Measurements from ENCODE around the gene C19orf25. TPM values are rescaled to one million over a fixed set of nuclear protein-coding genes. Genes with fewer than 3 reads are reported as not detected.

Gene C19orf25
- total and polyA plus RNA-seq, 7 donors, result 8.1 to 45.0 (median 19.9) TPM

DNA sequence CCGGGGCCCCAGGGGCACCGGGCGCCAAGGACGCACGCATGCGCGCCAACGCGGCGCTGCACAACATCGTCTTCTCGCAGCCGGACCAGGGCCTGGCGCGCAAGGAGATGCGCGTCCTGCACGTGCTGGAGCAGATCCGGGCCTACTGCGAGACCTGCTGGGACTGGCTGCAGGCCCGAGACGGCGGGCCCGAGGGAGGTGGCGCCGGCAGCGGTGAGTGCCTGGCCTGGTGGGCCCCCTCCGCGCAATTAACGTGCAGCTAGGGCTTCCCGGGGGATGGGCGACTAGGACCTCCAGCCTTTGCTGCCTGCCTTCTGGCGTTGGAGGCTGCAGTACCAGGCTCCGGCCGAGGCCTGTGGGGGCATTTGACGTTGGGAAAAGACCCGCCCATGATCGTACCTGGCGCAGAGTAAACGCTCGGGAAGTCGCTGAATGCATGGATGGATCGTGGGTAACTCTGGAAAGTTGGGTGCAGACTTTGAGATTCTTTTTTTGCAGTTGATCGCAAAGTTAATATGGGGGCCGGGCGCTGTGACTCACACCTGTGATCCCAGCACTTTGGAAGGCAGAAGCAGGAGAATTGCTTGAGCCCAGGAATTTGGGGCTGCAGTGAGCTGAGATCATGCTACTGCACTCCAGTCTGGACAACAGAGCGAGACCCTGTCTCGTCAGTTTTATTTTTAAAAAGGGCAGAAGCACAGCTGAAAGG lies 21.8 kb downstream of the C19orf25 start:
- no peaks in the 10 kb centered on the region for H3K9me3 ChIP-seq
- H3K4me3 ChIP-seq, result no peak overlapping the region
- no peaks in the 10 kb centered on the region for H3K4me1 ChIP-seq
- peak in 1 of 2 donors; percentile 44 for DNase-seq
- TF ChIP-seq, protein P1, sequence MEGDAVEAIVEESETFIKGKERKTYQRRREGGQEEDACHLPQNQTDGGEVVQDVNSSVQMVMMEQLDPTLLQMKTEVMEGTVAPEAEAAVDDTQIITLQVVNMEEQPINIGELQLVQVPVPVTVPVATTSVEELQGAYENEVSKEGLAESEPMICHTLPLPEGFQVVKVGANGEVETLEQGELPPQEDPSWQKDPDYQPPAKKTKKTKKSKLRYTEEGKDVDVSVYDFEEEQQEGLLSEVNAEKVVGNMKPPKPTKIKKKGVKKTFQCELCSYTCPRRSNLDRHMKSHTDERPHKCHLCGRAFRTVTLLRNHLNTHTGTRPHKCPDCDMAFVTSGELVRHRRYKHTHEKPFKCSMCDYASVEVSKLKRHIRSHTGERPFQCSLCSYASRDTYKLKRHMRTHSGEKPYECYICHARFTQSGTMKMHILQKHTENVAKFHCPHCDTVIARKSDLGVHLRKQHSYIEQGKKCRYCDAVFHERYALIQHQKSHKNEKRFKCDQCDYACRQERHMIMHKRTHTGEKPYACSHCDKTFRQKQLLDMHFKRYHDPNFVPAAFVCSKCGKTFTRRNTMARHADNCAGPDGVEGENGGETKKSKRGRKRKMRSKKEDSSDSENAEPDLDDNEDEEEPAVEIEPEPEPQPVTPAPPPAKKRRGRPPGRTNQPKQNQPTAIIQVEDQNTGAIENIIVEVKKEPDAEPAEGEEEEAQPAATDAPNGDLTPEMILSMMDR (IDR thresholded peaks at IDR 0.05), result no peak
- peaks cover 0 to 63% (median 39%) of the 10 kb centered on the region in 3 donors for H3K27me3 ChIP-seq (ENCODE audit: insufficient read depth in 3 of 3, low read length in 2 of 3)
- ATAC-seq, result peak in 1 of 4 donors; percentile 11
- H3K27ac ChIP-seq, result no peak overlapping the region
- WGBS, 3 donors, result 10 to 18% (median 15%) methylated on average over 45 to 48 of the region's 48 CpGs
- no peaks in the 10 kb centered on the region for H3K36me3 ChIP-seq (ENCODE audit: insufficient read depth in 1 of 2, low read depth in 1 of 2)
- intact Hi-C loops (cut with DNase I), result no loop called here

DNA sequence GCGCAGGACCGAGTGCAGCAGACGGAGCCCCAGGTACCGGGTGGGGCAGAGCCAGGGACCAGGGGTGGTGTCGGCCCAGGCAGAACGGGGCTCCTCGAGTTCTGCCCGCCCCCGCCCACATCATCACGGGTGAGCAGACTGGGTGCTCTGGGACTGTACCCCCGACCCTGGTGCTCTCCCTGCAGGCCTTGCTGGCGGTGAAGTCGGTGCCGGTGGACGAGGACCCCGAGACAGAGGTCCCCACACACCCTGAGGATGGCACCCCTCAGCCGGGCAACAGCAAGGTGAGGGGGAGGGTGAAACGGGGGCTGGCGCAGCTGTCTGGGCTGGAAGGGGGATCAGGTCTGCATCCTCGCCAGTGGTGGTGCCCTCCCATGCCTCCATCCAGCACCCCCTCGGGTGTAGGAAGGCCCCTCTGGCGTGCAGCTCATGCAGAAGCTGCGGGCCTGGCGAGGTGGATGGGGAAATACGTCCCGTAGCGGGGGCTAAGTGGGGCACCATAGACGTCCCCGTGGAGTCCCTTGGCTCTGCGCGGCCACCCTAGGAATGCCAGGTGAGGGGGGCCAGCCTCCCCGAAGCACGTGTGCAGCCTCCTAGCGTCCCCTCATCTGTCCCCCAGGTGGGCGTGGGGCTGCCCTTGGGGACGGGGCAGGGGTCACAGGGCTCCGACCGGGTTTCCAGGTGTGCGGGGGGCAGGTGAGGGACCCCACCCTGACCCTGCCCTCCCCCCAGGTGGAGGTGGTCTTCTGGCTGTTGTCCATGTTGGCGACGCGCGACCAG lies 22.7 kb downstream of the C19orf25 start:
- intact Hi-C loops (cut with DNase I), result no loop called here
- no peaks in the 10 kb centered on the region for H3K4me1 ChIP-seq
- 15 to 35% (median 19%) methylated on average over 29 to 43 of the region's 43 CpGs for WGBS, 3 donors
- H3K36me3 ChIP-seq (ENCODE audit: insufficient read depth in 1 of 2, low read depth in 1 of 2), result no peaks in the 10 kb centered on the region
- no peak overlapping the region for H3K27ac ChIP-seq
- TF ChIP-seq, protein P1 (IDR thresholded peaks at IDR 0.05), result no peak
- H3K4me3 ChIP-seq, result no peak overlapping the region
- no peaks in the 10 kb centered on the region for H3K9me3 ChIP-seq
- DNase-seq (peak in 1 of 2 donors; percentile 48), ATAC-seq (peak in 2 of 4 donors; percentile 7 to 10)
- H3K27me3 ChIP-seq (ENCODE audit: insufficient read depth in 3 of 3, low read length in 2 of 3), result peaks cover 0 to 70% (median 47%) of the 10 kb centered on the region in 3 donors

DNA sequence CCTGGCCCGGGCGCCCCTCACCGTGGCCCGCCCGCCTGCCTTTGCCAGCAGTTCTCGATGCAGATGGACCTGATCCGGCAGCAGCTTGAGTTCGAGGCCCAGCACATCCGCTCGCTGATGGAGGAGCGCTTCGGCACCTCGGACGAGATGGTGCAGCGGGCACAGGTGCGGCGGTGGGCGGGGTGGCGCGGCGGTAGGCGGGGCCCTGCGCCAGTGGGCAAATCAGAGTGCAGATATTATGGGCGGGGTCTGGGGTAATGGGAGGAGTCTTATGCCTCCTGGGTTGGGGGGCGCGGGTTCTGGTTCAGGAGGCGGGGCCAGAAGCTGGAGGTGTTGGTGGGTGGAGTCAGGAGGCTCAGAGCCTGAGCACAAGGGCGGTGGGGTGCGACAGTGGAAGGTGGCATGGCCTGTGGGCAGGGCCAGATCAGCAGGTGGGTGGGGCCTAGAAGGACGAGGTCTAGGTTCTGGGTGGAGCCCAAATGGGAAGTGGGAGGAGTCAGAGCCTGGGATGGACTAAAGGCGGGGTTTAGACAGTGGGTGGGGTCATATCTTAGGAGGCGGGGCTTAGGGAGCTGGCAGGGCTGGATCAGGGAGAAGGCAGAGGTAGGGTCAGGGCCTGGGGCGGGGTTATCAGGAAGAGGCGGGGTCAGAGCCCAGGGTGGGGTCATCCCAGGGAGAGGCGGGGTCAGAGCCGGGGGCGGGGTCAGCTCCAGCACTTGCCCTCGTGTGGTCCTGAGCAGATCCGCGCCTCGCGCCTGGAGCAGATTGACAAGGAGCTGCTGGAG lies 23.5 kb downstream of the C19orf25 start:
- Histone ChIP-seq H3K4me3 (no peak overlapping the region), H3K4me1 (no peaks in the 10 kb centered on the region), H3K36me3 (ENCODE audit: insufficient read depth in 1 of 2, low read depth in 1 of 2) (no peaks in the 10 kb centered on the region), H3K27me3 (ENCODE audit: insufficient read depth in 3 of 3, low read length in 2 of 3) (peaks cover 0 to 78% (median 53%) of the 10 kb centered on the region in 3 donors), H3K27ac (no peak overlapping the region), H3K9me3 (no peaks in the 10 kb centered on the region)
- ATAC-seq (peak; percentile 47 to 74 (median 66)), DNase-seq (peak in 1 of 2 donors; percentile 74)
- TF ChIP-seq, protein P1 (IDR thresholded peaks at IDR 0.05), result no peak
- intact Hi-C loops (cut with DNase I), result no loop called here
- WGBS, 3 donors, result 2 to 6% (median 5%) methylated on average over 34 to 42 of the region's 42 CpGs

DNA sequence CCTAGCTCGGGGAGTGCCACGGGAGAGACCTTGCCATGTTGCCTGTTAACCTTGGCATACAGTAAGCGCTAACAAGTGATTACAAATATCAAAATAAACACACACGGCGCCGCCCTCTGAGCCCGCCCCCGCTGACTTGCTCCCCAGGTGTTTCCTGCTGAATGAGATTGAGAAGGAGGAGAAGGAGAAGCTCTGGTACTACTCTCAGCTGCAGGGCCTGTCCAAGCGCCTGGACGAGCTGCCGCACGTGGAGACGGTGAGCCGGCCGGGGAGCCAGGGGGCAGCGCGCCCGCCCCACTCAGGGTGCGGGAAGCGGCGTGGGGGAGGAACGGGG lies 24.0 kb downstream of the C19orf25 start:
- no peak overlapping the region for H3K27ac ChIP-seq
- no peaks in the 10 kb centered on the region for H3K4me1 ChIP-seq
- H3K4me3 ChIP-seq, result no peak overlapping the region
- TF ChIP-seq, protein P1 (IDR thresholded peaks at IDR 0.05), result no peak
- ATAC-seq (no peak), DNase-seq (no peak)
- H3K36me3 ChIP-seq (ENCODE audit: insufficient read depth in 1 of 2, low read depth in 1 of 2), result no peaks in the 10 kb centered on the region
- intact Hi-C loops (cut with DNase I), result no loop called here
- peaks cover 0 to 84% (median 59%) of the 10 kb centered on the region in 3 donors for H3K27me3 ChIP-seq (ENCODE audit: insufficient read depth in 3 of 3, low read length in 2 of 3)
- WGBS, 3 donors, result 5 to 10% (median 6%) methylated on average over 13 to 22 of the region's 22 CpGs
- H3K9me3 ChIP-seq, result no peaks in the 10 kb centered on the region

All from psoas muscle (tissue), 8 donors.